Stimulated activated CD8-positive, alpha-beta memory T cell treated with anti-CD3 and anti-CD28 coated beads, Interleukin-4, amount 100 ng/mL, for 1 hour (primary cell): ENCODE data around the gene SPOPL.
"Not testable (repeated sequence)": the region's sequence is repeated elsewhere in the genome, so short reads cannot be mapped to it uniquely, and the experiment has no call there.

Source experiments
- DNase-seq, 2 donors: peaks; one replicate each; pipeline ENCODE4 v3.0.0-alpha.2; 2020; ENCODE audit warnings: low read depth in 2 of 2, low spot score in 1 of 2

SPOPL gene

DNA sequence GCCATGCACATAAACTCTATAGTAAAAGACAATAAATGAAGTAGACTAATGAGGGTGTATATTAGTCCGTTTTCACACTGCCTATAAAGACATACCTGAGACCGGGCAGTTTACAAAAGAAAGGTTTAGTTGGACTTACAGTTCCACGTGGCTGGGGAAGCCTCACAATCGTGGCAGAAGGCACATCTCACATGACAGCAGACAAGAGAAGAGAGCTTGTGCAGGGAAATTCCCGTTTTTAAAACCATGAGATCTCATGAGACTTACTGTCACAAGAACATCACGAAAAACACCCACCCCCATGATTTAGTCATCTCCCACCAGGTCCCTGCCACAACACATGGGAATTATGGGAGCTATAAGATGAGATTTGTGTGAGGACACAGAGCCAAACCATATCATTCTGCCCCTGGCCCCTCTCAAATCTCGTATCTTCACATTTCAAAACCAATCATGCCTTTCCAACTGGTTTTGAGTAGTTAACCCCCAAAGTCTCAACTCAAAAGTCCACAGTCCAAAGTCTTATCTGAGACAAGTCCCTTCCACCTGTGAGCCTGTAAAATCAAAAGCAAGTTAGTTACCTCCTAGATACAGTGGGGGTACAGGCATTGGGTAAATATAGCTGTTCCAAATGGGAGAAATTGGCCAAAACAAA lies 21.6 kb downstream of the SPOPL start:
- not testable (repeated sequence) for DNase-seq

DNA sequence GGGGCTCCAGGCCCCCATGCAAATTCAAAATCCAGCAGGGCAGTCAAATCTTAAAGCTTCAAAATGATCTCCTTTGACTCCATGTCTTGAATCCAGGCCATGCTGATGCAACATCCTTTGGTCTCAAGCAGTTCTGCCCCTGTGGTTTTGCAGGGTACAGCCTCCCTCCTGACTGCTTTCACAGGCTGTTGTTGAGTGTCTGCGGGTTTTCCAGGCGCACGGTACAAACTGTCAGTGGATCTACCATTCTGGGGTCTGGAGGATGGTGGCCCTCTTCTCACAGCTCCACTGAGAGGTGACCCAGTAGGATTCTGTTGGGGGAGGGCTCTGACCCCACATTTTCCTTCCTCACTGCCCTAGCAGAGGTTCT lies 22.1 kb downstream of the SPOPL start:
- DNase-seq = not testable (repeated sequence)

- not testable (repeated sequence) for DNase-seq
Observed at GRCh38 chr2:138524353-138524752, 22.8 kb downstream of the SPOPL start.

DNA sequence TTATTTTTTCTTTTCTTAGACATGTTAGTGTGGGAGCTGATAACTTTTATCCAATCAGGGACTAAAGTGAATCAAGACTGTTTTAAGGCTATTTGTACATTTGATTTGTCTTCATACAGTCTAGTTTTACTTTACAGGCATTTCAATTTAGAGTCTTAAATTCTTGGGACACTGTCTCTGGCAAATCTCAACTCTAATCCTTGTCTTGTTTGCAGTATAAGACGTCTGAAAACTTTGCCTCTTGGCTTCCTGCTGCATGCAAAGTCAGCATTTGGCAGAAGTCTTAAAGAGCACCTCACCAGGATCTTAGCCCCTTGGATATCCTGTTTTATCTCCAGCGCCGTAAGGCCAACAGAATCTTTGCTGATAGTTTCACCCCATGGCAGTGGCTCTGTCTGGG lies 30.3 kb downstream of the SPOPL start:
- no peak for DNase-seq

GRCh38 chr2:138534791-138535190 lies 33.2 kb downstream of the SPOPL start:
- no peak for DNase-seq

DNA sequence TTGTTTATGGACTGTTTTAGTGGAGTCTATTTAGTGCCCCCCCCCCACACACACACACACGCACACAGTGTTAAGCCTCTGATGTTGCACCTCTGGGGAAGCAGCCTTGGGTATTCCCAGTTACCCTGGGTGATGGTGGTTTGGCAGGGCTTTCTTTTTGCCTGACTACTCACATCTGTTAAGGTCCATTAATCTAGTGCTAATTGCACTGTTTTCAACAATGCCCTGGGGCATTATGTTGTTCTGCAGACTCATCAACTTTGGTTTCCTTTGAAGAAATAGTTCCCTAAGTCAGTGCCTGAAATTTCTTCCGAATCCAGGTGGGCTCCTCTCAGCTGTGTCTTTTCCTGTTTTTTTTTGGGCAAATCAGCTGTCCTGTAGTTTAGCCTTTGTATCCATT lies 34.7 kb downstream of the SPOPL start:
- DNase-seq = no peak

DNA sequence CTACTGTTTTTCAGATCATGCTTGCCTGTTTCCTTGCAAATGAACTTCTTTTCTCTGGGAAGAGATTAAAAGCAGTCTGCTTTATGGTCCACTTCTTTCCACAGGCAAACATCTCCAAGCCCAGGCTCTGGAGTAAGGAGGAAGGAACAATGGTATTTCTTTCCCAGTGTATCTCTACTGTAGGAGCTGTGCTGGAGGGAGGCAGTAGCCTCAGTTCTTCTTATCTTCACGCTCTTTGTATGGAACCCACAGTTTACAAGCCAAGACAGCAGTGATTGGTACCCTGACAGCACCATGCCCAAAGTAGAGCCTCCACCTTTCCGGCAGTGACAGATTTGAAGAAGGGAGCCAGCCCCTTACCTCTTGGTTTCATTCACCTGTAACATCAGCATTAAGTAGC lies 35.2 kb downstream of the SPOPL start:
- DNase-seq = no peak

DNA sequence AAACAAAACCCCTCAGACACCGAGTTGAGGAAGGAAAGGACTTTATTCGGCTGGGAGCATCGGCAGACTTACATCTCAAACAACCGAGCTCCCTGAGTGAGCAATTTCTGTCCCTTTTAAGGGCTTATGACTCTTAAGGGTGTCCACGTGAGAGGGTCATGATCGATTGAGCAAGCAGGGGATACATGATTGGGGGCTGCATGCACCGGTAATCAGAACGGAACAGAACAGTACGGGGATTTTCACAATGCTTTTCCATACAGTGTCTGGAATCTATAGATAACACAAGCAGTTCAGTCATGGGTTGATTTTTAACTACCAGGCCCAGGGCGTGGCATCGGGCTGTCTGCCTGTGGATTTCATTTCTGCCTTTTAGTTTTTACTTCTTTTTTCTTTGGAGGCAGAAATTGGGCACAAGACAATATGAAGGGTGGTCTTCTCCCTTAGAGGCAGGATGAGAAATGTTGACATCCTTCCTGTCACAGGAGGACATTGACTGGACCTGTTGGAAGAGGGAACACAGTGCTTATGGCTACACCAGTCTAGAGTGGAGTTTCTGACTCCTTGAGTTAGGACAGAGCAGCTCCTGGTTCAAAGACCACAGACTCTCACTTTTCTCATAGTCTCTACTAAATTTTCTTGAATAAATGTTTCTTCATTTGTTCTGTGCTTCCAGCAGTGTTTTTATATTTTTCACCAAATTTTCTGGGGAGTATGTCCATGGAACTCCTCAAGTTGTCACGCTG lies 35.8 kb downstream of the SPOPL start:
- DNase-seq = no peak

- not testable (repeated sequence) for DNase-seq
Observed at GRCh38 chr2:138544206-138544605, 42.6 kb downstream of the SPOPL start.

GRCh38 chr2:138548796-138549195 lies 47.2 kb downstream of the SPOPL start:
- no peak for DNase-seq

DNA sequence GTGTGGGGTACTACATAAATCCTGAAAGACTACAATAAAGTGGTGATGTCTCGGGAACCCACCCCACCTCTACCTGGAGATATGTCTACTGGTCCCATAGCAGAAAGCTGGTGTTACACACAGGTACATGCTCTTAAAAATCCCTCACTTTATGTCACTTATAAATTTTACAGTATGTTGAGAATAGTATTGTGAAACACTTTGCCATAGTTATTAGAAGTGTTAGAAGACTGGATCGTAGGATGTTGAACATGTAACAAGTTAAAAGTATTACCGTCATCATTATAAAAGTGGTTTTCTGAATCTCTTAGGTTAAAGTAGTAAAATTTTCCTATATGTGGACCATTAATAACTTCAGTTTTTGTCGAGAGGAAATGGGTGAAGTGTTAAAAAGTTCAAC lies 48.6 kb downstream of the SPOPL start:
- no peak for DNase-seq

DNA sequence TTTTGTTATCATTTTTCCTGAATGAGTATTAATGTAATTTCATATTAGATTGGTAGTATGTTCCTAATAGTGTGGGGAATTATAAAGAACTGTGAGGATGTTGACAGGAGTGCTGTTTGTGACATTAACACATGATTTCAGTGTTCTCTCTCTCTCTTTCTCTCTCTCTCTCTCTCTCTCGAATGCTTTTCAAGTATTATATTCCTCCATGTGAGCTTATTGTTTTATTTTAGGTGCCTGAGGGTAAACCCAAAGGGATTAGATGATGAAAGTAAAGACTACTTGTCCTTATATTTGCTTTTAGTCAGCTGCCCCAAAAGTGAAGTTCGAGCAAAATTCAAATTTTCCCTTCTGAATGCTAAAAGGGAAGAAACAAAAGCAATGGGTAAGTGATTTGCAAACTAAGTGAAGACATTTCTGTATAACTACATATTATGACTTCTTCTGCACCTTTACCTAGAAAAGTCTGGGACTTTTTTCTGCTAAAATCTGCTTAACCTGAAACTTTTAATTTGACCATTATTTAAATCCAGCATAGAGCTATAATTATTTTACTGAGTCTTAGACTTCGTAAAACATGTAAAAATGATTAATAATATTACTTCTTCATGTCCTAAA lies 49.2 kb downstream of the SPOPL start:
- DNase-seq = no peak

DNA sequence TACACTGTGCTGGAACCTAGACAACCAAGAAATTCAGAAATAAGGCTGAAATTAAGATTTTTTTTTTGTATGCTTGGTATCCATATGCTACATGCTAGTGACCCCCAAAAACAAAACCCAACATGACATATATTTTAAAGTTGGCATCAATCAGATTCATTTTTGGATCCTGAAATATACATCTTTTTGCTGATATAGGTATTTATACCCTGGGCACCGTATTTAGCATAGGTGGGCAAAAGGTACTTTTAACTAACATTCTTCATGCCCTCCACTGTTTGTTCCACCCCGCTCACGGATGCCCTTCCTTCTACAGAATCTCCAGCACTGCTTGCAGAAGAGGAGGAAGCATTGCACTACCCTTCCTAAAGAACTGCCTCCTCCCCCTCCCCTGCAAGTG lies 52.6 kb downstream of the SPOPL start:
- no peak for DNase-seq

DNA sequence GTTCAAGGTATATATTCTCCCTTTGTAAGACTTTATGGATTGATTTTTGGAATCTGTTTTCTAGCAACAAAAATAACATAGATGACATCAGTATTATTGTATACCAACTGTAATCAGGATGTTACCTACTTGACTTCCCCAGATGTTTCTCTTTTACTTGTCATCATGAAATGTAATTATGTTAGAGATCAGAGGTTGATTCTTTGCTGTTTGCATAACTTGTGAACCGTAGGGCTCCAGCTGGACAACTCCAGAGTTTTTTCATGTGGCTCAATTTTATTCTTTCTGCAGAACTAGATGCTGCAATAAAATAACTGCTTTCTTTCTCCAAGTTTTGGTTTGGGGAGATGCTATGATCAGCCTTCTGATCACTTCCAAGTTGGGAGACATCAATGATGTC lies 58.1 kb downstream of the SPOPL start:
- no peak for DNase-seq

DNA sequence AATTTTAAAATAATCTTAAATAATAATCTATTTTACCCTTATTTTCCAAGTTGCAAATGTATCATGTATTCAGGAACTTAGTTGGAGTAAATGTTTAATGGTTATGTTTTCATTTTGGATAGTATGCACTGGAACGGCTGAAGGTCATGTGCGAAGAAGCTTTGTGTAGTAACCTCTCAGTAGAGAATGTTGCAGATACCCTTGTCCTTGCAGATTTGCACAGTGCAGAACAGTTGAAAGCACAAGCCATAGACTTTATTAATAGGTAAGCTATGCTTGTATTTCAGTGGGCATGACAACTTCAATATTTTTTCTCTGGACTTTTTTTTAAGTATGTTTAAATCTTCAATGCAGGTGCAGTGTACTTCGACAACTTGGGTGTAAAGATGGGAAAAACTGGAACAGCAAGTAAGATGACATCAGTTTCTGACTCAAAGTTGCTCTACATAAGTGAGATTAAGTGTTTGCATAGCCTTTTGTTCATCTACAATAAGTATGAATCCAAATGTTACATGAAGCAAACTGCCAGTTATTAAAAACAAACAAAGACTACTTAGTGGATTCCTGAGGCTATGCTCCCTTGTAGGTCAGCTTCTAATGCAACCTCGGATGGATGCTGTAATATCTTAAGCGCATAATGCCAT lies 63.1 kb downstream of the SPOPL start:
- no peak for DNase-seq

GRCh38 chr2:138565230-138565598 lies 63.6 kb downstream of the SPOPL start:
- no peak for DNase-seq

- DNase-seq = no peak
Observed at GRCh38 chr2:138572318-138572717, 70.7 kb downstream of the SPOPL start.

DNA sequence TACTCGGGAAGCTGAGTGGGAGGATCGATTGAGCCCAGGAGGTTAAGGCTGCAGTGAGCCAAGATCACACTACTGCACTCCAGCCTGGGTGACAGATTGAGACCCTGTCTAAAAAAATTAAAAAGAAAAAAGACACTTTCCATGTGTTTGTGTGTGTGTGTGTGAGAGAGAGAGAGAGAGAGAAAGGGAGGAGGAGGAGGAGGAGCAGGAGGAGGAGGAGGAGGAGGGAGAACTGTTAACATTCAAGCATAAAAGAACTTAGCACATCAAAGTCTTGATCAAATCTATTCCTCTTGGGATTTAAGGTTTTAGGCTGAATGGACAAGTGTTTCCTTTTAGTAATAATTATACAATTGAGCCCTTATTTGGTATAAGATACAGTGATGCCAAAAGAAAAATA lies 75.5 kb downstream of the SPOPL start:
- no peak for DNase-seq

GRCh38 chr2:138579556-138579955 lies 78.0 kb downstream of the SPOPL start:
- DNase-seq = no peak

DNA sequence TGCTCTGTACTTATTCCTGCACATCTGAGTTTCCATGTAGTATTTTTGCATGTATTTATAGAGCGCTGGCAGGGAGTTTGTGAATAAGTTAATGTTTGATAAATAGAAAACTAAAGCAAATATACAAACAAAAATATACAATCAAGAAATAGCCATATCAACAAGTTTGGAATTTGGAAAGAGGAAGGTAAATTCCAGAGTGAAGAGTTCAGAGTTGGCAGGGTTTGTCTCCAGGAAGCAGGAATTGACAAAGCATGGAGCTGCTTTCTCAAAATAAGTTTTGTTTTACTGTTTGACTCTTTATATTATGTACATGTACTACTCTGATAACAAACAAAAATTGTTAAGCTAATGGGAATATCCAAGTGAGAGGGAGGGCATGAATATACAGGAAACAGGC lies 80.3 kb downstream of the SPOPL start:
- no peak for DNase-seq

DNA sequence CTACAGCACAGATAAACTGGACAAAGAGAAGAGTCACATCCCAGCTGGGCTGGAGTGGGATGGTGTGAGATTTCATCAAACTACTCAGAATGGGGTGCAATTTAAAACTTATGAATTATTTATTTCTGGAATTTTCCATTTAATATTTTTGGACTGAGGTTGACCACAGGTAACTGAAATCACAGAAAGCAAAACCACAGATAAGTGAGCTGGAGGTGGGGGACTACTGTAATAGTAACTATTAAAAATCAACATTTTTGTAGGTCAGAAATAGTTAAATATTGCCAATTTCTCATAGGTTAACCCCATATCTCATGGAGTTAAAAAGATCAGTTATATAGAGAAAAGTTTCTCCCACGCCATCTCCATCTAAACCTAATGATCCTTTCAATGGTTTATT lies 88.1 kb downstream of the SPOPL start:
- DNase-seq = no peak

DNA sequence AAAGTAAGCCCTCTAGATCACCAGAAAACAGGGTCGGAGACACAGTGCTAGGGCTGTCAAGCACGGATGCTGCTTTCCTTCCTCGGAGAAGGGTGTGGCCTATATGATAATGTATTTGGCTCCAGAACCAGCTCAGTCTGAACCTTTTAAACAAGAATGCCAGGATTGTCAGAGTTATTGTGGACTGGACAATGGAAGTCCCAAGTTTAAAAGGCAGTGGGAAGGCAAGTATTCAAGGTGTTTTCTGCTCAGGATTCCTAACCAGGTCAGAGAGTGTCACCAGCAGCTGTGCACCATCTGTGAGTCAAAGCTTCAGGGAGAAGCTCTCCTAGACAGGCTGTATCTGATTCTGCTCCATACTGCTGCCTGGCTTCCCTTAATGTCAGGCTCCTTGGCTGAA lies 94.8 kb downstream of the SPOPL start:
- DNase-seq = no peak
